ENCODE data around the gene LAMC1.

GRCh38 chr1:183023146-183023600 lies at the start of gene LAMC1:
- TF ChIP-seq SMC3 (conservative IDR thresholded peaks at IDR 0.05; ENCODE audit: poor library complexity) (no peak), CTCF (IDR thresholded peaks at IDR 0.05; ENCODE audit: poor library complexity, severe bottlenecking) (no peak), EZH2 (IDR thresholded peaks at IDR 0.05; ENCODE audit: borderline replicate concordance, insufficient read depth, low read length, poor library complexity, severe bottlenecking) (no peak), TAF1 (IDR thresholded peaks at IDR 0.05; ENCODE audit: low read depth) (no peak)

All from neural cell (in vitro differentiated cells).